HG03378 (cell line): ENCODE results near the gene GAR1.
"Not testable (repeated sequence)": the region's sequence is repeated elsewhere in the genome, so short reads cannot be mapped to it uniquely, and the experiment has no call there.

Experiments
- ATAC-seq: cut with Tn5 transposase; IDR thresholded peaks from one replicate; pipeline ENCODE4 v1.9.1; 2021; ENCODE audit warnings: mild to moderate bottlenecking, moderate library complexity; ENCODE audit not compliant: unreplicated experiment

The GAR1 gene

DNA sequence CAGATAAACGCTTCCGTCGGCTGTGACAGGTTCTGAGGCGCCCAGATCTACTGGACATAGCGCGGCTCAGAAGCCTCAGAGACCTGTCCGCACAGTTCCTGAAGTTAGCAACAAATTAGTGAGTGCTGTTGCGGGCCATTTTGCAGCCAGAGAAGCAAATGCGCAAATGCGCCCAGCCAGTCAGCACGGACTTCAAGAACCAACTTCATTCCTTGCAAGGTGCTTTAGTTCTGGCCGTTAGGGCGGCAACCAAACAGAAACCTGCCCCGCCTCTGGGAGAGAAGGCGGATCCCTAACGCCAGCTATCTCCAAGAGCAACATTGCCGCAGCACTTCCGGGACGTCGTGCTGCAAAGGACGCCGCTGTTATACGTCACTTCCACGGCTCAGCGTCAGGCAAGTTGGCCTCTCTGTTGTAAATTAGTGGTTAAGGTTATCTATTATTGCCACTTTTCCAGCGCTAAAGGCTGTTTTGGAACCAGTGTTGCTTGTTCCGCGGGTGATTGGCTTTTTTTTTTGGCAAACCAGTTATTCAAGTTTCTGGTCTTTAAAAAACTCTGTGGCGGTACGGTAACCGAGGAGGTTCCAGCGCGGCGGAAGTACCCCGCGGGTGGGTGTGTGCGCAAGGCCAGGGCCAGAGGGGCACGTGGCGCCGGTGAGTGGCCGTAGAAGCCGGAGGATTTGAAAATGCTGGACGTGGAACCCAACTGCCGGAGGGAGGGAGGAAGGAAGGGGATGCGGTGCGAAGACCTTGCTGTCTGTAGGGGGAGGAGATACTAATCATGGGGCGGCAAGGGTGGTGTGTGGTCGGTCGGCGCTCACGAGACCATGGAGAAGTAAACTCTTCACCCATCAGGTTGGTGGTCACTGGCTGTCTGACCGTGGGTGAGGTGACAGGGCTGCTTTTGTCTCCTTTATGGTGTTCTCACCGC lies at the start of gene GAR1:
Gene GAR1 (plus strand): TSS at position 612 of the 931 bp plus-strand sequence. CDS start 403 bp downstream, outside the sequence.
- peak; percentile 99 for ATAC-seq

GRCh38 chr4:109782092-109782491 lies 33.5 kb upstream of the GAR1 start:
- ATAC-seq, result not testable (repeated sequence)

- ATAC-seq, result no peak
Measured at GRCh38 chr4:109786846-109787245, 28.7 kb upstream of the GAR1 start.

DNA sequence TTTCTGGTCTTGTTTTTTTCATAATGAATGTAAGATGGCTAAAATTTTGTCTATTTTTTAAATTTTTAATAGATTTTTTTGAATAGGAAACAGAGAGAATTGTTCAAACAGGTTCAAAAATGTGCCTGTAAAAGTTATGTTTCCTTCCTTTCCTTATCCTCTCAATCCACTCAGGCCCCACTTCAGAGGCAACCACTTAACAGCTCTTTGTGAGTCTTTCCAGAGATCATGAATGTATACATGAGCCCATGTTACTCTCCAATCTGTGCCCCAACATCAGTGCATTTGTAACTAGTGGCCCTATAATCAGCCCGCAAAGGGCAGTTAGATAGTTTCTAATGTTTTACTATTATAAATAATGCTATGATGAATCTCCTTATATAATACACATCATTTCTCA lies 27.8 kb upstream of the GAR1 start:
- ATAC-seq, result no peak

DNA sequence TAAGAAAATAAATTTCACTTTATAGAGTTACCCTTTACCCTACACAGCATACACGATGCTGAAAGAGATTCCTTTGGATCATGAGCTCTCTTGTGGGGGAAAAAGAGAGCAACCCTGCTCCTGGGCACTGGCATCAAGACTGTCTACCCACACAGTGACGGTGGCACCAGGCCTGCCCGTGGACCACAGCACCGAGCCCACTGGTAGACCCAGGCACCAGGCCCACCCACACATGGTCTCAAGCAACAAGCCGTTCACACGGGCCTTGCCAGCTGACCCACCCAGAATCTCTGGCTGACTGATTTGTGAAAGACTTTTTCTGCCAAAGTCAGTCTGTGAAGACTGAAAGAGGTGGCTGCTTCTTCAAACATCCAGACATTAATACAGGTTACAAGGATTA lies 20.5 kb upstream of the GAR1 start:
- ATAC-seq, result no peak

DNA sequence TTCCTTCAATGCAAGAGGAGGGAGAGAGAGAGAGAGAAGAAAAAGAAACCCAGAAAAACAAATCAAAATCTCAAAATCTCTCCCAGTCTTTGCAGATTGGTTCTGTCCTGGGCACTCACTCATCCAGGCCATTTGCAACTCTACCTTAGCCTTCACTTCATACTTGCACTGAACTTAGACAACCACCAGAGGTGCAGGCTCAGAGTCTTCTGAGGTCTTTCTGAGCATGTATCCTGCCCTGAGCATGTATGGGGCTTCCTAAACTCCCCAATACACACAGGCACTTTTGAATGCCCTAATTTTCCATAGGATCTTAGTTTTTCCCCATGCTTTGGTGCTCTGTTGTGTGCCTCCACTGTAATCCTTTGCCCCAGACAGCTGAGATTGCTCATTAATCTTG lies 16.7 kb upstream of the GAR1 start:
- ATAC-seq, result no peak

- ATAC-seq, result no peak
Measured at GRCh38 chr4:109801099-109801789, 14.3 kb upstream of the GAR1 start.

GRCh38 chr4:109801895-109802319 lies 13.7 kb upstream of the GAR1 start, which contains the start of gene CFI:
Gene CFI, minus strand, starts transcription at chr4:109801999. Its CDS starts 28 bp downstream, at chr4:109801971.
- no peak for ATAC-seq

GRCh38 chr4:109803924-109804571 lies 11.5 kb upstream of the GAR1 start:
- ATAC-seq, result peak; percentile 85

DNA sequence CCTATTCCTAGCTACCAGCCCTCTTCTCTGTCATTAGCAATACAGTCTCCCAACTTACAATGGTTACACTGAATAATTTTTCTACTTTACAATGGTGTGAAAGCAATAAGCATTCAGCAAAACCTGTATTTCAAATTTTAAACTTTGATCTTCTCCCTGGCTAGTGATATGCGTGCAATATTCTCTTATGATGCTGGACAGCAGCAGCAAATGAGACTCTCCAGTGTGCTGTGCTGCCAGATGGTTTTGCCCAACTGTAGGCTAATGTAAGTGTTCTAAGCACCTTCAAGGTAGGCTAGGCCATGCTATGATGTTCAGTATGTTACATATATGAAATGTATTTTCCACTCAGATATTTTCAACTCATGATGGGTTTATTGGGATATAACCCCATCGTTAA lies 5.9 kb upstream of the GAR1 start:
- ATAC-seq, result no peak

DNA sequence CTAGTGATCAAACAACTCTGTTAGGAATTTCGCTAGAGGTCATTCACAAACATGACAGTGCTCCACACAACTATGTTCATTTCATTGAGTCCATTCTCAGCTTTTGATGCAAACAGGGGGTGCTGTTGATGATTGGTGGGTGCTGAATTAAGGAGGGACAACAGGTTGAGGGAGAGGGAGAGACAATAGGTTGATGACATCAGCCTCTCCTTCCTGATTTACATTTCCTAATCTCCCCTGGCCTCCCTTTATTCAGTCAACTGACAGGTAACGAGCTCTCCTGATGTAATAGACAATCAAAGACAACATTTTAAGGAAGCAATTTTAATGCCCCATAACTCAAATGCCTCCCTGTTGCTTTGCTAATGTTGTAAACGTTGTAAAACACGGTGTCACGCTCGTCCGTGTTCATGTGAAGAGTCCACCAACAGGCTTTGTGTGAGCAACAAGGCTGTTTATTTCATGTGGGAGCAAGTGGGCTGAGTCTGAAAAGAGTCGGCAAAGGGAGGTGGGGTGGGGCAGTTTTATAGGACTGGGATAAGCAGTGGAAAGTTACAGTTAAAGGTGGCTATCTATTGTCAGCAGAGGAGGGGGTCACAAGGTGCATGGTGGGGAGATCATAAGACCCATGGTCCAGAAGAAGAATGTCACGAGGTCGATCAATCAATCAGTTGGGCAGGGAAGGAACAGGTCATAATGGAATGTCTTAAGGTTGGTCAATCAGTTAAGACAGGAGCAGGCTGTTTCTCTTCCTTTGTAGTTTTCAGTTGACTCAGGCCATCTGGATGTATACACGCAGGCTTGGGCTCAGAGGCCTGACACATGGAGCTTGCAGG lies 4.8 kb upstream of the GAR1 start:
- ATAC-seq, result no peak

DNA sequence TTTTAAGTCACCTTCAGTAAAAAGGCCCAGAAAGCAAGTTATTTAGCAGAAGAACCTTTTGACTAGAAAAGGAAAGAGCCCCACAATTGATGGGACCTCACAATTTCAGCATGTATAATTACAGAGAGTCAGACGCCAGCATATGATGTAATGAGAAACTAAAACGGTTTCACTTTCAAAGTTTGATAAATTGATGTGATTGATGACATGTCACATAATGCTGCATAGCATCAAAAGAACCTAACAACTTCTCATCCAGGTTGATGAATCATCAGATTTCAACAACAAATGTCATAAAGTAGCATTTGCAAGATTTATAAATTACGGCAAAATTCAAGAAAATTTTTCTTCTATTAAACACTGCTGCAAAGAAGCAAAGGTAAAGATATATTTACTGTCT lies 3.9 kb upstream of the GAR1 start:
- ATAC-seq, result no peak

- no peak for ATAC-seq
Measured at GRCh38 chr4:109816082-109816442, 500 bp downstream of the GAR1 start.

GRCh38 chr4:109816894-109817293 lies 1.3 kb downstream of the GAR1 start:
- no peak for ATAC-seq

GRCh38 chr4:109818268-109818667 lies 2.7 kb downstream of the GAR1 start:
- no peak for ATAC-seq

DNA sequence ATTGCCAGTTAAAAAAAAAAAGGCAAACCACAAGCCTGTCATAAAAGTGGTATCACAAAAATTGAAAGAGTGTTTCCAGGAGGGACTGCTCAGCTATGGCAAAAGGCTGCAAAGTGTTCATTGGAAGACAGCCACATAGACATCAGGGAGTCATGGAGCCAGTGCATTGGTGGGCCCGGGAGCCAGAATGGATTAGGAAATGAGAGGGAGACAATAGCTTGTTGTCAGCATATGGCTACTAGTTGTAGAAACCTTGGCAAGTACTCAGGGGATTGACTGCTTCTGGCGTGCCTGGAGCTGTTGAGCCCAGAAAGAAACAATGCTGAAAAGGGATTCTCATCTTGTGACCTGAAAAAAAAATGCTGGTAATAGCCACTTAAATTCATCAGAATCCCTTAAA lies 5.0 kb downstream of the GAR1 start:
- no peak for ATAC-seq

DNA sequence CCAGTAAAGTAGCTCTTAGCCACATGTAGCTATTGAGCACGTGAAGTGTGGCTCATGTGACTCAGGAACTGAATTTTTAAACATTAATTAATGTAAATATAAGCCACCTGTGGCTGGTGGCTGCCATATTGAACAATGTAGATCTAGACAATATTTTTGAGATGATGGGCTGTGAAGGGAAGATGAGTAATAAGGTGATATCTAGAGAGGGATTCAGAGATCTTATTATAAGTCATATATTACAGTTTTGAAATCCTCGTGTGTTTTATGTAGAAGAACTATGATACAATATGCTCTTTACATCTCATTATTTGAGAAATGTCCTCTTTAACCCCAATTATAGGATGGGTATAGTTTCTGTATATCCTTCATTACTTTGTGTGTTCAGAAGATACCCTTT lies 5.6 kb downstream of the GAR1 start:
- ATAC-seq, result no peak

DNA sequence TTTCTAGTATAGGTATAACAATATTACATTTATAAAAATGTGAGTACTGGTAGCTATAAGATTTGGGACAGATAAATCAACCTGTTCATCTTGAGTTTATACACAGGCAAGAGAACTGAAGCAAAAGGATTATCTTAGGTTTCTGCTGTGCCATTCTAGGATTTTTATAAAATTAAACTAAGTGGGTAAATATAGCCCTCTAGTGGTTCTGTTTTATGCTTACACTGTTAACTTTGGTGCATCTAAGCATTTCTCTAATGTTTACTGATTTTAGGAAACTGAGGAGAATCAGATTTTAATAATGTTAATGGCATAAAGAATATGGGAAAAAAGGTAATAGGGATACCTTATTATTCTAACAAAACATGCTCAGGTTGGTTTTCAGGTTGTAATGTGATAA lies 11.2 kb downstream of the GAR1 start:
- ATAC-seq, result no peak

DNA sequence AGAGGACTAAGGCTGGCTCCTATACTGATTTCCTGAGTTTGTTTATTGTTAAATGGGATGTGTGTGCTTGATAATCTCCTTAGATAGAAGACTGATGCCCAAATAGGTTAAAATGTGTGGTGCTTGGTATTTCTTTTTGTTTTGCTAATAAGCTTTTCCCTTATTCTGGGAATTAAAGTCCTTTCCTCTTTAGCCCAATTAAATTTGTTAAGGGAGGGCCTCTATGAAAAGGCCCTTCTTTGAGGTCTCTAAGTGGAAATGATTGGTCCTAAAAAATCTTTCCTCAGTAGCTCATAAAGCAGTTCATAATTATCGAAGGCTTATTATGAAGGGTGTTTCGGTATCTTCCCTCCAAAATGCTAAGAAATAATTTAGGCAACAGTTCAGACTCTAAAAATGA lies 12.1 kb downstream of the GAR1 start, which contains the start of gene RRH:
Gene RRH (plus strand): TSS at position 301 of the 400 bp plus-strand sequence. CDS start 56 bp downstream, at position 357.
- ATAC-seq, result no peak

GRCh38 chr4:109833756-109834155 lies 18.2 kb downstream of the GAR1 start:
- ATAC-seq, result no peak

- no peak for ATAC-seq
Measured at GRCh38 chr4:109836985-109837384, 21.4 kb downstream of the GAR1 start.
